Esophagus squamous epithelium (tissue), 5 donors: ENCODE results near the gene LRRN3. TPM values are rescaled to one million over a fixed set of nuclear protein-coding genes. Genes with fewer than 3 reads are reported as not detected.

Source experiments
- DNase-seq: peaks from one replicate; lab custom pipeline; 2025; lab: John Stamatoyannopoulos, UW
- H3K27ac ChIP-seq, 4 donors: fragments of 200-600 bp; sonication (generic); one replicate each; pipeline ENCODE4 v1.5.1; 2016 to 2019; ENCODE audit warnings: mild to moderate bottlenecking in 1 of 4
- H3K27me3 ChIP-seq, 4 donors: fragments of 200-600 bp; sonication (generic); 1 replicate in 3 of 4; 2 replicates in 1 of 4; pipeline versions ENCODE4 v1.5.1 to v1.6.0; 2017 to 2021; ENCODE audit warnings: antibody characterized with exemption in 1 of 4
- H3K36me3 ChIP-seq, 3 donors: fragments of 200-600 bp; sonication (generic); one replicate each; pipeline ENCODE4 v1.5.1; 2016 to 2019
- H3K4me1 ChIP-seq, 3 donors: fragments of 200-600 bp; sonication (generic); one replicate each; pipeline ENCODE4 v1.5.1; 2017 to 2019
- H3K4me3 ChIP-seq, 4 donors: fragments of 200-600 bp; sonication (generic); 1 replicate in 3 of 4; 2 replicates in 1 of 4; pipeline ENCODE4 v1.5.1; 2016 to 2019; ENCODE audit warnings: mild to moderate bottlenecking in 2 of 4, moderate library complexity in 1 of 4
- H3K9me3 ChIP-seq, 3 donors: fragments of 200-600 bp; sonication (generic); one replicate each; pipeline ENCODE4 v1.5.1; 2016 to 2019
- CTCF ChIP-seq, 6 experiments: fragments of 450-650 bp in 4 of 6; fragments of 200-600 bp in 2 of 6; sonication (generic) in 2 of 6; IDR thresholded peaks; one replicate each; pipeline ENCODE4 v1.5.1; 2016 to 2019; ENCODE audit warnings: antibody characterized with exemption in 6 of 6, mild to moderate bottlenecking in 4 of 6, moderate library complexity in 4 of 6
- POLR2A ChIP-seq, 4 donors: fragments of 450-650 bp; IDR thresholded peaks; one replicate each; pipeline ENCODE4 v1.6.1; 2017; ENCODE audit warnings: antibody characterized with exemption in 4 of 4, mild to moderate bottlenecking in 4 of 4, moderate library complexity in 3 of 4
- WGBS, 2 donors: methylation state at CpG; one replicate each; pipeline ENCODE4 v1.1.5; 2018; 5-methylcytosine and 5-hydroxymethylcytosine counted together
- intact Hi-C: fragments of 100-400 bp; cut with DNase I; formaldehyde crosslinking; loops from one replicate; pipeline ENCODE4 v1.15.0; 2022
- total RNA-seq, 4 donors: library from RNA; depleted of rRNA; stranded (reverse); fragments of >200 nt; gene quantifications; one replicate each; pipeline ENCODE4 v1.1.0, GENCODE V29; 2016
- donor health status: DM: yes; HTN: yes; CAD: no.

Gene LRRN3
- total RNA-seq, 4 donors from 2014 or later, result 0.23 to 1.7 TPM; not detected in 2

GRCh38 chr7:111115966-111116365 lies 25.0 kb downstream of the LRRN3 start:
- Histone ChIP-seq H3K4me1 (peaks cover 0 to 5% (median 0%) of the 10 kb centered on the region in 3 donors), H3K36me3 (no peaks in the 10 kb centered on the region), H3K27ac (no peak overlapping the region), H3K4me3 (no peak overlapping the region), H3K27me3 (no peaks in the 10 kb centered on the region), H3K9me3 (no peaks in the 10 kb centered on the region)
- 91 to 100% methylated on average over 1 to 2 of the region's 2 CpGs for WGBS, 2 donors
- intact Hi-C loops, result no loop called here
- TF ChIP-seq POLR2A (IDR thresholded peaks at IDR 0.05), result no peak
- no peak for TF ChIP-seq CTCF (IDR thresholded peaks at IDR 0.05)
- no peak for DNase-seq

- Histone ChIP-seq H3K36me3 (no peaks in the 10 kb centered on the region), H3K27me3 (no peaks in the 10 kb centered on the region), H3K27ac (no peak overlapping the region), H3K4me1 (no peaks in the 10 kb centered on the region), H3K4me3 (no peak overlapping the region), H3K9me3 (no peaks in the 10 kb centered on the region)
- WGBS, 2 donors, result 41% methylated on average over 3 of the region's 3 CpGs
- TF ChIP-seq CTCF (IDR thresholded peaks at IDR 0.05) (no peak), POLR2A (IDR thresholded peaks at IDR 0.05) (no peak)
- intact Hi-C loops, result no loop called here
- DNase-seq, result no peak
Measured at GRCh38 chr7:111126987-111127386, 36.1 kb downstream of the LRRN3 start.

- no peak for DNase-seq
- H3K4me1 ChIP-seq, result no peaks in the 10 kb centered on the region
- no peaks in the 10 kb centered on the region for H3K9me3 ChIP-seq
- no peak overlapping the region for H3K27ac ChIP-seq
- no peaks in the 10 kb centered on the region for H3K27me3 ChIP-seq
- H3K36me3 ChIP-seq, result no peaks in the 10 kb centered on the region
- intact Hi-C loops, result no loop called here
- TF ChIP-seq POLR2A (IDR thresholded peaks at IDR 0.05), result no peak
- no peak for TF ChIP-seq CTCF (IDR thresholded peaks at IDR 0.05)
- H3K4me3 ChIP-seq, result no peak overlapping the region
- 94 to 95% methylated on average over 4 of the region's 4 CpGs for whole genome bisulfite sequencing, 2 donors
Measured at GRCh38 chr7:111129435-111129834, 38.5 kb downstream of the LRRN3 start.

- TF ChIP-seq POLR2A (IDR thresholded peaks at IDR 0.05) (no peak), CTCF (IDR thresholded peaks at IDR 0.05) (no peak)
- Histone ChIP-seq H3K4me3 (no peak overlapping the region), H3K4me1 (peaks cover 0 to 4% (median 2%) of the 10 kb centered on the region in 3 donors), H3K27ac (no peak overlapping the region), H3K9me3 (no peaks in the 10 kb centered on the region), H3K27me3 (no peaks in the 10 kb centered on the region), H3K36me3 (no peaks in the 10 kb centered on the region)
- intact Hi-C loops, result no loop called here
- DNase-seq, result no peak
- 70 to 79% methylated on average over 1 of the region's 1 CpG for WGBS, 2 donors
Measured at GRCh38 chr7:111132833-111133232, 41.9 kb downstream of the LRRN3 start.

GRCh38 chr7:111137296-111138192 lies 46.6 kb downstream of the LRRN3 start:
- no peak for TF ChIP-seq POLR2A (IDR thresholded peaks at IDR 0.05)
- TF ChIP-seq CTCF (IDR thresholded peaks at IDR 0.05), result no peak
- DNase-seq, result no peak
- H3K9me3 ChIP-seq, result no peaks in the 10 kb centered on the region
- H3K4me1 ChIP-seq, result peaks cover 0 to 14% (median 4%) of the 10 kb centered on the region in 3 donors
- H3K27ac ChIP-seq, result peak overlapping the region in 2 of 4 donors; percentile 3 to 4
- no peaks in the 10 kb centered on the region for H3K36me3 ChIP-seq
- WGBS, 2 donors, result 37% methylated on average over 3 to 4 of the region's 4 CpGs
- H3K27me3 ChIP-seq, result no peaks in the 10 kb centered on the region
- no peak overlapping the region for H3K4me3 ChIP-seq
- intact Hi-C loops, result no loop called here
